Stomach smooth muscle (tissue), 2 donors: Measurements from ENCODE around the gene CCDC51.

ENCODE experiments used
- H3K27ac ChIP-seq: one replicate; pipeline ENCODE4 v1.7.0; 2013; ENCODE audit warnings: mild to moderate bottlenecking, low read length, inconsistent platforms
- H3K27me3 ChIP-seq, 2 donors: one replicate each; pipeline ENCODE4 v1.7.0; 2013; ENCODE audit warnings: low read length in 2 of 2; ENCODE audit not compliant: insufficient read depth in 2 of 2, control insufficient read depth in 1 of 2
- H3K36me3 ChIP-seq, 2 donors: one replicate each; pipeline ENCODE4 v1.7.0; 2013; ENCODE audit warnings: low read length in 2 of 2; ENCODE audit not compliant: control insufficient read depth in 2 of 2, insufficient read depth in 2 of 2
- H3K4me1 ChIP-seq: one replicate; pipeline ENCODE4 v1.7.0; 2013; ENCODE audit warnings: low read length; ENCODE audit not compliant: control insufficient read depth, insufficient read depth
- H3K4me3 ChIP-seq, 2 donors: one replicate each; pipeline ENCODE4 v1.7.0; 2013; ENCODE audit warnings: low read length in 2 of 2
- H3K9ac ChIP-seq, 2 donors: one replicate each; pipeline ENCODE4 v1.7.0; 2013; ENCODE audit warnings: low read length in 2 of 2, mild to moderate bottlenecking in 1 of 2
- H3K9me3 ChIP-seq, 2 donors: one replicate each; pipeline ENCODE4 v1.7.0; 2013; ENCODE audit warnings: low read length in 2 of 2; ENCODE audit not compliant: control insufficient read depth in 2 of 2
- donor health status: healthy.
- donor health status: Pancreatic carcinoma.

CCDC51 gene

DNA sequence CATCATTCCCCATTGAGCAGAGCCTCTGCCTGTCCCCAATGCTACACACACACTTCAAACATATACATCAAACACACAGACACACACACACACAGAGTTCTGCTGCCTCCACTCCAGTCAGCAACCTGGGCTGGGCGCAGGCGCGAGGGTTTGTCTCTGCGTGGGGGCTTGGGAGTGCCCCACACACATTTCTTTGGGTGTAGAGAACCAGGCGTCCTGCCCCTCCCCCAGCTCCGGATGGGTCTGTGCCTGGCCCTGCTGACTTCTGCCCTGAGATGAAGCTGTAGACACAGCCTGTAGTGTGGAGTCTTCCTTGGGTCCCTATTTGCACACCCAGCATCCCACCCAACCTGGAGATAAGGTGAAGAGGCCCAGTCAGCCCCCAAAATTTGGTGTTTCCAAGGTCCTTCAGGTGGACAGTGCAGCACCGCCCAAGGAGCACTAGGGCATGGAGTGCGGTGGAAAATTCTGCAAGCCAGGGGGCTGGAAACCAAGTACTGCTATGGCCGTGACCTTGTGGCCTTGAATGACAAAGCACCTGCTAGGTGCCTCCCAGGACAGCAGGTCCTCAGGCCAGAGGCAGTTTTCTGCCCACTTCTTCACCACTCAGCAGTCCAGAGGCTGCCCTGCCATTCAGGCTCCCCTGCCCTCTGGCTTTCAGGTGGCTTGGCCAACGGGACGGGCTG is 41.1 kb downstream of the CCDC51 start:
- H3K27ac ChIP-seq: no peak overlapping the region
- H3K4me1 ChIP-seq: peaks cover 19% of the 10 kb centered on the region
- peak overlapping the region in 1 of 2 donors; percentile 42 for H3K9ac ChIP-seq
- H3K36me3 ChIP-seq: peaks cover 0 to 2% of the 10 kb centered on the region in 2 donors
- H3K4me3 ChIP-seq: no peak overlapping the region
- H3K9me3 ChIP-seq: no peaks in the 10 kb centered on the region
- no peaks in the 10 kb centered on the region for H3K27me3 ChIP-seq

- Histone ChIP-seq H3K27ac (no peak overlapping the region), H3K4me1 (peaks cover 18% of the 10 kb centered on the region), H3K9me3 (no peaks in the 10 kb centered on the region), H3K4me3 (no peak overlapping the region), H3K36me3 (no peaks in the 10 kb centered on the region), H3K9ac (no peak overlapping the region), H3K27me3 (no peaks in the 10 kb centered on the region)
Observed at GRCh38 chr3:48397767-48398681, 41.9 kb downstream of the CCDC51 start.

DNA sequence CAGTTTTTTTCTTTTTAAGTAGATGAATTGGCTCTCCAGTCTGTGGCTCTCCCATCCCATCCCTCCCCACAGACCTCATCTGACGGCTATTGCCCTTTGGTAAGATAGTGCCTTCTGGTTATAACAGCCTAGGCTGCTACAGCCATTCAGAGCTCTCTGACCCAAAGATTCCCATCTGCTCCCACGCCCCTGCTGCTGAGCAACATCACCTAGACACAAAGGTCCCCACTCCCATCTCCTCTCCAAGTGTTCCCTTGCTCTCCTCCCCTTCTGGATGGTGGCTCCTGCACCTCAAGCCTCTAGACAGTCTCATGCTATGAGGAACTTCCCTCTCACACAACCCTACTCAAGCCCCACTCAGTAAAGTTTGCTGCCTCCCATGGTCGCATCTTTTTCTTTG is 44.2 kb downstream of the CCDC51 start:
- H3K27ac ChIP-seq: no peak overlapping the region
- no peaks in the 10 kb centered on the region for H3K4me1 ChIP-seq
- no peaks in the 10 kb centered on the region for H3K27me3 ChIP-seq
- no peak overlapping the region for H3K9ac ChIP-seq
- no peak overlapping the region for H3K4me3 ChIP-seq
- H3K36me3 ChIP-seq: no peaks in the 10 kb centered on the region
- H3K9me3 ChIP-seq: no peaks in the 10 kb centered on the region

DNA sequence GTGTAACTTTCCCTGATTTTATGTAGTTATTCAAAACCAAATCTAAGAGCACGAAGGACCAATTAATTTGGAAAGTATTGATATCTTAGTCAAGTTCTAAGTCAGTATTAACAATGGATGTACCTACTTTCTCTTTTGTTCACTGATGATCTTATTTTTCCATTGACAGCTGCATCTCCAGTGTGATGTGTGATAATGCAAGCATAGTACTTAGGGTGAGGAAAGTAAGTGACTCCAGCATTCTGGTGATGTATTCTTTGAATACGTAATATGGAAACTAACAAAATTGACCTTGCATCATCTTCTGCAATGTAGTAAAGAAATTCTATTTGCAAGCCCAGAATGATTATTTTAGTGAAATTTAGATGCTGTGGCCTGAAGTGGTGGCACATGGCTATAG is 45.5 kb downstream of the CCDC51 start:
- Histone ChIP-seq H3K9me3 (no peaks in the 10 kb centered on the region), H3K4me1 (no peaks in the 10 kb centered on the region), H3K4me3 (no peak overlapping the region), H3K9ac (no peak overlapping the region), H3K27me3 (no peaks in the 10 kb centered on the region), H3K36me3 (no peaks in the 10 kb centered on the region), H3K27ac (no peak overlapping the region)

DNA sequence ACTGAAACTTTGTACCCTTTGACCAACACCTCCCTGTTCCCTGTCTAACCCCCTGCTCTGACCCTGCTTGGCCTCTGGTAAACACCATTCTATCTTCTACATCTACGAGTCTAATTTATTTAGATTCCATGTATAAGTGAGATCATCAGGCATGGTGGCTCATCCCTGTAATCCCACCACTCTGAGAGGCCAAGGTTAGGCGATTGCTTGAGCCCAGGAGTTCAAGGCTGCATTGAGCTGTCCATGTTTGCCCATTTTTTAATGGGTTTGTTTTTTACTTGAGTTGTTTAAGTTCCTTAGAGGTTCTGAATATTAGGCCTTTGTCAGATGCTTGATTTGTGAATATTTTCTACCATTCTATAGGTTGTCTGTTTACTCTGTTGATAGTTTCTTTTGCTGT is 51.0 kb downstream of the CCDC51 start:
- Histone ChIP-seq H3K27me3 (no peaks in the 10 kb centered on the region), H3K4me3 (no peak overlapping the region), H3K9me3 (no peaks in the 10 kb centered on the region), H3K27ac (no peak overlapping the region), H3K4me1 (no peaks in the 10 kb centered on the region), H3K36me3 (no peaks in the 10 kb centered on the region), H3K9ac (no peak overlapping the region)

GRCh38 chr3:48387634-48388033 is 52.3 kb downstream of the CCDC51 start:
- H3K9me3 ChIP-seq: no peaks in the 10 kb centered on the region
- H3K36me3 ChIP-seq: no peaks in the 10 kb centered on the region
- no peak overlapping the region for H3K9ac ChIP-seq

More at GRCh38 chr3:48387634-48388033, 52.3 kb downstream of the CCDC51 start:
- no peak overlapping the region for H3K4me3 ChIP-seq
- H3K27ac ChIP-seq: no peak overlapping the region
- H3K27me3 ChIP-seq: no peaks in the 10 kb centered on the region
- H3K4me1 ChIP-seq: no peaks in the 10 kb centered on the region
